ENCODE results near the gene ABCC10.
"Not testable (repeated sequence)": the region's sequence is repeated elsewhere in the genome, so short reads cannot be mapped to it uniquely, and the experiment has no call there.

ABCC10 gene

DNA sequence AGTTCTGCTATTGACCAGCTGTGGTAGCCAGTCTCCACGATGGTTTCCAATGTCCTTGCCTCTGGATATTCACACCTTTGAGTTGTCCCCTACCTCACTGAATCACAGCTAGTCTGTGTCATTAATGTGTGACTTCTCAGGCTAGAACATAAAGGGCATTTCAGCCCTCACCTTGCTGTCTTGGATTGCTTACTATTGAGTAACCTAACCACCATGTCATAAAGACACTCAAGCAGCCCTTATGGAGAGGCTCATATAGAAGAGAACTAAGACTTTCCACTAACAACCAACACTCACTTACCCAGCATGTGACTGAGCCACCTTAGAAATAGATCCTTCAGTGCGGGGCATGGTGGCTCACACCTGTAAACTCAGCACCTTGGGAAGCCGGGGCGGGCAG lies 19.1 kb upstream of the ABCC10 start:
- no peak for DNase-seq

DNA sequence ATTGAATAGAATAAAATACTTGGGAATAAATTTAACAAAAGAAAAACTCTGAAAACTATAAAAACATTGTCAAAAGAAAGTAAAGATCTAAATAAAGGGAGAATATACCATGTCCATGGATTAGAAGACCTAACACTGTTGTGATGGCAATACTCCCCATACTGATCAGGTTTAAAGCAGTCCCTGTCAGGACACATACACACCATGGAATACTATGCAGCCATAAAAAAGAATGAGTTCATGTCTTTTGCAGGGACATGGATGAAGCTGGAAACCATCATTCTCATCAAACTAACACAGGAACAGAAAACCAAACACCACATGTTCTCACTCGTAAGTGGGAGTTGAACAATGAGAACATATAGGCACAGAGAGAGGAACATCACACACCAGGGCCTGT lies 16.6 kb upstream of the ABCC10 start:
- DNase-seq = not testable (repeated sequence)

- peak; percentile 56 to 82 for DNase-seq
Measured at GRCh38 chr6:43412541-43412940, 14.8 kb upstream of the ABCC10 start.

DNA sequence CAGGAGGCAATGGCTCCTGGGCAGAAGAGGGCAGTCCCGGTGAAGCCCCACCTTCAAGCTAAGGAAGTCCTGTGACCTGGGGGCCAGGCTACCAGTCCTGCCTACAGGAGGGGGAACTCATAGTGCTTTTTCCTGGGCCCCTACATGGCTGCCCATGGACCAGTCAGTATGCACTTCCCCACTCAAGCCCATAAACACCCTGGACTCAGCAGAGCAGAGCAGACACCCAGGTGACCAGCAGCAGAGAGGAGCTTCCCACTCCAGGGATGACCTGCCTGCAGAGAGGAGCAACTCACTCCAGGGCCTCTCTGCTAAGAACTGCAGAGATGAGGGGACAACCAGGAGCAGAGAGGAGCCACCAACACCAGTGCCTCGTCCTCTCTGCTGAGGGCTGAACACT lies 14.3 kb upstream of the ABCC10 start:
- DNase-seq = no peak

- DNase-seq = not testable (repeated sequence)
Measured at GRCh38 chr6:43415275-43415674, 12.1 kb upstream of the ABCC10 start.

DNA sequence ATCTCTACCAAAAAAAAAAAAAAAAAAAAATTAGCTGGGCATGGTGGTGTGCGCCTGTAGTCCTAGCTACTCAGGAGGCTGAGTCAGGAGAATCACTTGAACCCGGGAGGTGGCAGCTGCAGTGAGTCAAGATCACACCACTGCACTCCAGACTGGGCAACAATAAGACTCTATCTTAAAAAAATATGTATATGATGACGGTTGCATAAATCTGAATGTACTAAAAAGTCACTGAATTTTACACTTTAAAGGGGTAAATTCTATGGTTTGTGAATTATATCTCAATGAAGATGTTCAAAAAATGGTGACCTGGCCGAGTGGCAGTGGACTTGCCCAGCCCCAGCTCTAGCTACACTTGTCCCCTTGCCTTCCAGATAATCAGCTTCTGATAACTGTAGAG lies 10.4 kb upstream of the ABCC10 start:
- no peak for DNase-seq

GRCh38 chr6:43420012-43420709 lies 7.2 kb upstream of the ABCC10 start:
- DNase-seq = no peak

- no peak for DNase-seq
Measured at GRCh38 chr6:43421831-43422230, 5.5 kb upstream of the ABCC10 start.

- DNase-seq = not testable (repeated sequence)
Measured at GRCh38 chr6:43425083-43425482, 2.3 kb upstream of the ABCC10 start.

- DNase-seq = no peak
Measured at GRCh38 chr6:43426928-43427405, 374 bp upstream of the ABCC10 start.

GRCh38 chr6:43428112-43428570 lies 800 bp downstream of the ABCC10 start:
- no peak for DNase-seq

GRCh38 chr6:43428874-43429273 lies 1.5 kb downstream of the ABCC10 start:
- DNase-seq = no peak

DNA sequence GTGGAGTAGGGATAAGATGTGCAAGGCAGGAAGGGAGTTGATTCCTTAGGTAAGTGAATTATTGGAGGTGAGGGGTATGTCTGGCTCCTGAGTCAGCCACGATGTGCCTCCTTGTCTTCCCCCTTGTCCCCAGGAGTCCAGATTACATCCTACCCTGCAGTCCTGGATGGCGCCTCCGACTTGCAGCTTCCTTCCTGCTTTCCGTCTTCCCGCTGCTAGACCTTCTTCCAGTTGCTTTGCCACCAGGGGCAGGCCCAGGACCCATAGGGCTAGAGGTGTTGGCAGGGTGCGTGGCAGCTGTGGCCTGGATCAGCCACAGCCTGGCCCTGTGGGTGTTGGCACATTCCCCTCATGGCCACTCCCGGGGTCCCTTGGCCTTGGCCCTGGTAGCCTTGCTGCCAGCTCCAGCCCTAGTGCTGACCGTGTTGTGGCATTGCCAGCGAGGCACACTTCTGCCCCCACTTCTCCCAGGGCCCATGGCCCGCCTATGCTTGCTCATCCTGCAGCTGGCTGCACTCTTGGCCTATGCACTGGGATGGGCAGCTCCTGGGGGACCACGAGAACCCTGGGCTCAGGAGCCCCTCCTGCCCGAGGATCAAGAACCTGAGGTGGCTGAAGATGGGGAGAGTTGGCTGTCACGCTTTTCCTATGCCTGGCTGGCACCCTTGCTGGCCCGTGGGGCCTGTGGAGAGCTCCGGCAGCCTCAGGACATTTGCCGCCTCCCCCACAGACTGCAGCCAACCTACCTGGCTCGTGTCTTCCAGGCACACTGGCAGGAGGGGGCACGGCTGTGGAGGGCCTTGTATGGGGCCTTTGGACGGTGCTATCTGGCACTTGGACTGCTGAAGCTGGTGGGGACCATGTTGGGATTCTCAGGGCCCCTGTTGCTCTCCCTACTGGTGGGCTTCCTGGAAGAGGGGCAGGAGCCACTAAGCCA lies 4.9 kb downstream of the ABCC10 start:
- no peak for DNase-seq

DNA sequence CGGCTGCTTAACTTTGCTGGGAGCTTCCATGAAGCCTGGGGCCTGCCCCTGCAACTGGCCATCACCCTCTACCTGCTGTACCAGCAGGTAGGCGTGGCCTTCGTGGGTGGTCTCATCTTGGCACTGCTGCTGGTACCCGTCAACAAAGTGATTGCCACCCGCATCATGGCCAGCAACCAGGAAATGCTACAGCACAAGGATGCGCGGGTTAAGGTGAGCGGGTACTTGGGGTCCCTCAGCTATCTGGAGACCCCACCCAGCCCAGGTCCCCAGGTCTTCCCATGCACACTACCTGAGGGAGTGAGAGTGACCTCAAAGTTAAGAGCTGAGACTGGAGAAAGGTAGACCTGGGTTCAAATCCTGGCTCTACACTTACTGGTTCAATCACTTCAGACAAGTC lies 5.8 kb downstream of the ABCC10 start:
- DNase-seq = no peak

GRCh38 chr6:43434001-43434840 lies 6.9 kb downstream of the ABCC10 start:
- DNase-seq = no peak

DNA sequence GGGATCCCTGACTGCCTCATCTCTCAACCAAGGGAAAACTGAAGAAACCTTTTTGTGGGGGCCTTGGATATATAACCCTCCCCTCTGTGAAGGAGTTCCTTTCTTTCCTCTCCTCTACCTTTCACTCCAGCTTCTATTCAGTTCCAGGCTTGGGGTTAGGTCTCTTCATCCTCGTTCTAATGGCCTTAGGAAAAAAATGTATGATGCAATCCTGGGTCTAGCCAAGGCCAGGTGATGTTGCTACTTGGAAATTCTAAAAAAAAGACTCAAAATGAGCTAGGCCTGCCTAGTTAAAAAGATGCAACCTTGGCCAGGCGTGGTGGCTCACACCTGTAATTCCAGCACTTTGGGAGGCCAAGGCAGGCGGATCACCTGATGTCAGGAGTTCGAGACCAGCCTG lies 7.6 kb downstream of the ABCC10 start:
- DNase-seq = no peak

- DNase-seq = no peak
Measured at GRCh38 chr6:43435682-43436437, 8.5 kb downstream of the ABCC10 start.

DNA sequence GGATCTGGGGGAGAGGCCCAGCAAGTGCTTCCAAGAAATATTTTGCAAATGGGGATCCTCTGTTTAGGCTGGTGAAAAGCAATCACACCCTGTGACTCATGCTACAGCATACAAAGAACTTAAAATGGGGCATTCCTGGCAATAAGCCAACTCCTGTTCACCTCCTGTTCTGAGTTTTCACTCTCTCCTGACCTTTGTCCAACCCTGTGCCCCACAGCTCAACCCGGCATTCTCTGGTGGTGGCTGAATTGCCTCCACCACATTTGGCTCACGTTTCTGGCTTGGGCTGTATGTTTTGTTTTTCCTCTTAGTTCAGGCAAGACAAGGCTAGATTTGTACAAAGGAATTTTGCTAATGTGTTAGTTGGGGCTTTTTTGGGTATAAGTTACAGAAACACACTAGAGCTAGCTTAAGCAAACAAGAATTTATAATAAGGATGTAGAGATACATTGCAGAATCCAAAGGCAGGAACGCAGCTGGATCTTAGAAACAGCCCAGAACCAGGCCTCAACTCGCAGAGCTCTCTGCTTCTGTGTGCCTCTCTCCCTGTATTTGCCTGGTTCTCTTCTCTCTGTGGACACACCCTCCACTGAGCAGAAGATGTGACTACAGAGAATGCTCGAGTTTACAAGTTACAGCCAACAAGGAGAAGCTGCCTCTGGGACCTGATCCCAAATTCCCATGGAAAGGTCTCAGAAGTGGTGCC lies 9.4 kb downstream of the ABCC10 start:
- no peak for DNase-seq

- no peak for DNase-seq
Measured at GRCh38 chr6:43437700-43438099, 10.4 kb downstream of the ABCC10 start.

GRCh38 chr6:43442935-43443334 lies 15.6 kb downstream of the ABCC10 start:
- no peak for DNase-seq

DNA sequence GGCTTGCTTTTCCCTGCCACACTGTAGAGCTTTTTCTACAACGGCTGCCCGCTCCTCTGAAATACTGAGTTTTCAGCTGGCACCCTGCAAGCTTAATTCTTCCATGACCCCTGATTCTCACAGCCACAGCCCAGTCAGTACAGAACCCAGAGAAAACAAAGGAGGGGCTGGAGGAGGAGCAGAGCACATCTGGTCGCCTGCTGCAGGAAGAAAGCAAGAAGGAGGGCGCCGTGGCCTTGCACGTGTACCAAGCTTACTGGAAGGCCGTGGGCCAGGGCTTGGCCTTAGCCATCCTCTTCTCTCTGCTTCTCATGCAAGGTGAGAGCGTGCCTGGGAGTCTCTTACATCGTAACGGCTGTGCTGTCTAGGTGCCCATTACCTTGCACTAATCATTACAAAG lies 16.7 kb downstream of the ABCC10 start:
- no peak for DNase-seq

DNA sequence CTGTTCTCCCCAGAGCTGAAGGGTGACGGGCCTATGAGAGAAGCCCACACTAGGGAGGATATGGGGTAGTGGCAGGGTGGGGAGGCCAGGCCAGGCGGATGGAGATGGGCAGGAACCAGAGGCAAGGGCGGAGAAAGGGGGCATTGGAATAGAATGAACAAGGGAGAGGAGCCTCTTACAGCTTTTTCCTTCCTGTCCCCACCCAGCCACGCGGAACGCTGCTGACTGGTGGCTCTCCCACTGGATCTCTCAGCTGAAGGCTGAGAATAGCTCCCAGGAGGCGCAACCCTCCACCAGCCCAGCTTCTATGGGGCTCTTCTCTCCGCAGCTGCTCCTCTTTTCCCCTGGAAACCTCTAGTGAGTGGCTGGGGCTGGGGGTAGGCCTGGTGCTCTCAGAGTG lies 17.2 kb downstream of the ABCC10 start:
- DNase-seq = no peak
